VCaP (cell line): ENCODE data around the gene IL4R.

Source experiments
- H3K27ac ChIP-seq: fragments of 450-650 bp; 2 replicates; pipeline ENCODE4 v1.5.1; 2017
- TF ChIP-seq, protein P1 (sequence below): fragments of 450-650 bp; conservative IDR thresholded peaks from 2 replicates; pipeline ENCODE4 v1.5.1; 2017; ENCODE audit warnings: mild to moderate bottlenecking, moderate library complexity

The IL4R gene

DNA sequence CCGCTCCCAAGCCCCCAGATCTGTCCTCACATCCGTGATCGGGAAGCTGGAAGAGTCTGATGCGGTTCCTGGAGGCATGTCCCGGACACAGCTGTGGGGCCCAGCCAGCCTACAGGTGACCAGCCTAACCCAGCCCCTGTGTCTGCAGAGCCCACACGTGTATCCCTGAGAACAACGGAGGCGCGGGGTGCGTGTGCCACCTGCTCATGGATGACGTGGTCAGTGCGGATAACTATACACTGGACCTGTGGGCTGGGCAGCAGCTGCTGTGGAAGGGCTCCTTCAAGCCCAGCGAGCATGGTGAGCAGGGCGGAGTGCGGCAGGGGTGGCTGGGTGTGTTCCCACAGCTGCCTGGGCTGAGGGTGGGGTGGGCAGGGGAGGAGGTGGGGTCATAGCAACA, 30.9 kb downstream of the IL4R start:
- TF ChIP-seq, protein P1, sequence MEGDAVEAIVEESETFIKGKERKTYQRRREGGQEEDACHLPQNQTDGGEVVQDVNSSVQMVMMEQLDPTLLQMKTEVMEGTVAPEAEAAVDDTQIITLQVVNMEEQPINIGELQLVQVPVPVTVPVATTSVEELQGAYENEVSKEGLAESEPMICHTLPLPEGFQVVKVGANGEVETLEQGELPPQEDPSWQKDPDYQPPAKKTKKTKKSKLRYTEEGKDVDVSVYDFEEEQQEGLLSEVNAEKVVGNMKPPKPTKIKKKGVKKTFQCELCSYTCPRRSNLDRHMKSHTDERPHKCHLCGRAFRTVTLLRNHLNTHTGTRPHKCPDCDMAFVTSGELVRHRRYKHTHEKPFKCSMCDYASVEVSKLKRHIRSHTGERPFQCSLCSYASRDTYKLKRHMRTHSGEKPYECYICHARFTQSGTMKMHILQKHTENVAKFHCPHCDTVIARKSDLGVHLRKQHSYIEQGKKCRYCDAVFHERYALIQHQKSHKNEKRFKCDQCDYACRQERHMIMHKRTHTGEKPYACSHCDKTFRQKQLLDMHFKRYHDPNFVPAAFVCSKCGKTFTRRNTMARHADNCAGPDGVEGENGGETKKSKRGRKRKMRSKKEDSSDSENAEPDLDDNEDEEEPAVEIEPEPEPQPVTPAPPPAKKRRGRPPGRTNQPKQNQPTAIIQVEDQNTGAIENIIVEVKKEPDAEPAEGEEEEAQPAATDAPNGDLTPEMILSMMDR = no peak

DNA sequence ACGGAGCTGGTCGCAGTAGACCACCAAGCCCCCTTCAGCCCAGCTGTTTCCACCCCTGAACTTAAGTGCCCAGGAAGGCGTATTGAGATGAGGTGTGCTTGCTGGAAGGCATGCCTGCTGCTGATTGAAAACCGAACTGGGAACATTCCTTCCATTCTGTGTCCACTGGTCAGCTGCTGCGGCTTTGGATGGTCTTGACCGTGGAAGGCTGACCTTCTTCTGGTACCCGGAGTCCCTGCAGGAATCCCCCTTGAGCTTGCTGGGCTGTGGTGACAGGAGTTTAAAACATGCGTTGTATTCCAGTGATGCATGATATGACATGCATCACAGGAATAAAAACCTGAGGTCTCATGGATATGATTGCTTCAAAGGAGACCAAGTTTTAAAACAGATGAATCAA, 31.4 kb downstream of the IL4R start:
- no peak overlapping the region for H3K27ac ChIP-seq
- TF ChIP-seq, protein P1 = no peak

More for the DNA sequence above, 30.9 kb downstream of the IL4R start:
- H3K27ac ChIP-seq = no peak overlapping the region

DNA sequence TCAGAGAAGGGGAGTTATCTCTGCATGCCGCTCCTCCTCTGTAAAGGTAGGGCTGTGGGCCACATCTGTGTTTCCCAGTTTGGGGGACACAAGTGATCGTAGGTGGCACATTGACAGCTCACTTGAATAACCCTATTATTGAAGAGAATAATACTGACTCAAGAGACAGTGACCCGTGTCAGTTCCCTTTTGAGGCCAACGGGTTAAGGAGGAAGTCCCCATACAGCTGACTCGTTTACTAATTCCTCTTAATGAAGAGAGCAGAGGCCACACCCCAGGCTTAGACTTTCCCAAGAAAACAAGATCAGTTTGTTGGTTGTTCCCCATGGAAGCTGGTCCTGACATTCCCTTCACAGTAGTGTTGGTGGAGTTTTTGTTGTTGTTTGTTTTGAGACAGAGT, 33.0 kb downstream of the IL4R start:
- TF ChIP-seq, protein P1 = no peak

DNA sequence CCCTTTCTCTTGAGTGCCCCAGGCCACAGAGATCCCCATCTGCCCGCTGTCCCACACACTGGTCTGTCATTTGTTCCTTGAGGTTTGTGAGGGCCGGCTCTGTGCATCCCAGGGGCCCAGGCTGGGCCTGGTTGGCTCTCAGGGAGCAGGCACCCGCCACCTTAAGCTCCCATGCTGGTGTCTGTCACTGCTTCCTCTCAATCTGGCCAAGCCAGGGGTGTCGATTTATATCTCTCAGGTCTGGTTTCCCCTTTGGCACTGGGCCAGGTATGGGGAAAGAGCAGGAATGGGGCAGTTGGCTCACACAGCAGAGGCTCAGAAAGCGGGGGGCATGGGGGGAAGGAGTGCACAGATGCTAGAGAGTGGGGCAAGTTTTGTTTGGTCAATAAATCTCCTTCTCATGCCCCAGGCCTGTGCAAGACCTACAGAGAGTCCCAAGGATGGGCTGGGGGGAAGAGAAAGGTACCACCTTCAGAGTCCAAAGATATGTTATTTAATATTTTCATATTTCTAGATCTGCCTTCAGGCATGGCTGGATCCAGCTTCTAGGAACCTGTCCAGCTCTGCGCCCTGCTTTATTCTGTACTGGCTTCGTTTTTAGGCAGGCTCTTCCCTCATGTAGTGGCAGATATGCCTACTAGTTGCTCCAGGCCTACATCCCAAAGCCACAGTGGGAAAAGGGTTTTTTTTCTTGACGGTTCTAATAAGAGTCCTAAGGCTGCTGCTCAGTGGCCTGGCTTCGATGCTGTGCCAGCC, 34.3 kb downstream of the IL4R start:
- TF ChIP-seq, protein P1 = no peak

More for the DNA sequence above, 33.0 kb downstream of the IL4R start:
- H3K27ac ChIP-seq = no peak overlapping the region

DNA sequence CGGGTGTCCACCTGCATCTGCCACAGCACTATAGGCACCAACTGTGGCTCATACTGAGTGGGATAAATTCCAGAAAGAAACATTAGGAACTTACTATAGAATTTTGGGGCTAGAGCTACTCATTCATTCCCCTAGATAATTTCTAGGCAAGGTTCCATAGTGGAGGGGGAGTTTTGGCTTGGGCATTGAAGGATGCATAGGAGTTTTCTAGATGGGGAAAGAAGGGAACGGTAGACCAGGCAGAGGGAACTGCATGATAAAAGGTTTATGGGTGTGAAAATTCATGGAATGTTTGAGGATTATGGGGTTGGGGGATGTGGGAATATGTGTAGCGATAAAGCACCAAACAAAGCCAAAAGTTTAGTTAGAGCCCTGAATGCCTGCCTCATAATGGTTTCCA, 35.5 kb downstream of the IL4R start:
- TF ChIP-seq, protein P1 = no peak
- H3K27ac ChIP-seq = no peak overlapping the region

More for the DNA sequence above, 34.3 kb downstream of the IL4R start:
- H3K27ac ChIP-seq = no peak overlapping the region

DNA sequence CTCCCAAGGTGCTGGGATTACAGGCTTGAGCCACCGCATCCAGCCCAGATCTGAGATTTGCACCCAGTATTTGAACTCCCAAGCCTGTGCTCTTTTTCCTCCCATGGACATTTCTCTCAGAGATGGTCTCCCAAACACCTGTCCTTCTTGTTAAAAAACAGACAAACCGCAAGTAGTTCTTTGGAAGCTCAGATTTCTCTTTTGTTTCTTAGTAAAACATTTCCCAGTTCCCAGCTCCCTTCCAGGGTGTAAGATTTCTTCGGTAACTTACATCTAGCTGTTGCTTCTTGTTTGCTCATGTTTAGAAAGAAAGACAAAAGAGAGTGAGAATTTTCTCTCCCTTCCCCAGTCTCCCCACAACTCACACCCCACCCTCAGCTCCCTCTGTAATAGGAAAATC, 36.2 kb downstream of the IL4R start:
- no peak overlapping the region for H3K27ac ChIP-seq
- TF ChIP-seq, protein P1 = no peak

DNA sequence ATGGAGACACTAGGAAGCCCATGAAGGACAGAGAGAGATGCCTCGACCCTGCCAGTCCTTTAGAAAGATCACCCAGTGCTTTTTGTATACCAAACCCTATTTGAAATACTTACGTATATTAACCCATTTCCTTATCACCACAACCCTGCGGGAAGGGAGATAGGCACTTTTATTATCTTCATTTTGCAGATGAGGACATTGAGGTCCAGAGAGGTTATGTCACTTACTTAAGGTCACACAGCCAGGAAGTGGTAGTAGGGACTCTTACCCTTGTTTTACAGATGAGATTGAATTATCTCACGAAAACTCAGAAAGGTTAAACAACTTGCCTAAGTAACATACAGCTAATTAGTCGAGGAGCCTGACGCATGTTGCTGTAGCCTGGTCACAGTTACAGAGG, 38.2 kb downstream of the IL4R start:
- TF ChIP-seq, protein P1 = no peak
- no peak overlapping the region for H3K27ac ChIP-seq
